HuH-7 (cell line): ENCODE results near the gene TNNT1.
"Not testable (repeated sequence)": the region's sequence is repeated elsewhere in the genome, so short reads cannot be mapped to it uniquely, and the experiment has no call there.

Source experiments
- DNase-seq: peaks from one replicate; pipeline ENCODE4 v3.0.0; 2011; ENCODE audit warnings: low spot score

TNNT1 gene, protein sequence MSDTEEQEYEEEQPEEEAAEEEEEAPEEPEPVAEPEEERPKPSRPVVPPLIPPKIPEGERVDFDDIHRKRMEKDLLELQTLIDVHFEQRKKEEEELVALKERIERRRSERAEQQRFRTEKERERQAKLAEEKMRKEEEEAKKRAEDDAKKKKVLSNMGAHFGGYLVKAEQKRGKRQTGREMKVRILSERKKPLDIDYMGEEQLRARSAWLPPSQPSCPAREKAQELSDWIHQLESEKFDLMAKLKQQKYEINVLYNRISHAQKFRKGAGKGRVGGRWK

GRCh38 chr19:55149078-55150003, at the start of gene TNNT1:
Gene TNNT1 (minus strand): TSS chr19:55149206. CDS start chr19:55147157, 2,049 bp downstream.
- DNase-seq, result no peak

- no peak for DNase-seq
Measured at GRCh38 chr19:55198651-55199050, 49.6 kb upstream of the TNNT1 start.

DNA sequence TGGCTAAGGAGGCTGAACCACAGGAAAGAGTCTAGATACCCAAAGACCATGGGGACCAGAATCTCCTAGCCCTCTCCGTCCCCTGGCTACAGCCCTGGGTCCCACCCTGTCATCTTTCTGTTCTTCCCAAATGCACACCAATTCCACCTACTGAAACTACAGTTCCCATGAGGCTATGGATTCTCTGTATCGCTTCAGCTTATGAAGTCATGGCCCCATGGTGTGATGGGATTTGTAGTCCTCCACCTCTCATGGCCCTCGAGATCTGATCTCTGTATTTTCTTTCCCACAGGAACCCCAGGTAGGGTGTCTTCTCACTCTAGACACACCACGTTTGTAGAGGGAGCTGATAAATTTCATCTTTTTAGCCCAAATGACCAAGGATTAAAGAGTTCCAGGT, 48.5 kb upstream of the TNNT1 start:
- no peak for DNase-seq

DNA sequence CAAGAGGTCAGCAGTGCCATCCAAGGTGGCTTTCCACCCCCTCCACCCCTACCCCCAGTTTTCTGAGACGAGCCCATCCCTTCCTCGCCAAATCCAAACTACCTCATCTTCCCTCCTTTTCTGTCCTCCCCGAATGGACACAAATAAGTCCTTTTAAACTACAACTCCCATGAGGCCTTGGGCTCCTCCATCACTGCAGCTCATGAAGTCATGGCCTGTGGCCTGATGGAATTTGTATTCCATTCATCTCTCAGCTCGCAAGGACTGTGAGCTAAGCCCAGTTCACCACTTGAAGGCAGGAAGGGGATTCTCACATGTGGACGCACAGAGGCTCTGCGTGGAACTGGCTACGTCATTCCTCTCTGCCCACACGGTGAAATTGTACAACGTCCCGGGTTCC, 47.8 kb upstream of the TNNT1 start:
- no peak for DNase-seq

DNA sequence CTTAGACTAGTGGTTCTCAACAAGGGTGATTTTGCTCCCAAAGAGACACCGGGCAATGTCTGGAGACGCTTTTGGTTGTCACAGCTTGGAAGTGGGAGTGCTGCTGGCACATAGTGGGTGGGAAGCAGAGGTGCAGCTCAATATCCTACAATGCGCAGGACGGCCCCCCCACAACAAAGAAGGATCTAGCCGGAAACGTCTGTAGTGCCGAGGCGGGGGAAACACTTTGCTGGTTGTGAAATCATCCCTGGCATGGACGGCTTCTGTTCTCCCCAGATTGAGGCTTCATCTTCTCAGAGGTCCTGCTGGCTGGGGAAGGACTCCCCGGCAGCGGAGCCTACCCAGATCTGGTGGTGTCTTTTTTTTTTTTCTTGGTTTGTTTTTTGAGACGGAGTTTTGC, 44.5 kb upstream of the TNNT1 start:
- DNase-seq, result no peak

GRCh38 chr19:55189403-55189835, 40.4 kb upstream of the TNNT1 start:
- DNase-seq, result no peak

DNA sequence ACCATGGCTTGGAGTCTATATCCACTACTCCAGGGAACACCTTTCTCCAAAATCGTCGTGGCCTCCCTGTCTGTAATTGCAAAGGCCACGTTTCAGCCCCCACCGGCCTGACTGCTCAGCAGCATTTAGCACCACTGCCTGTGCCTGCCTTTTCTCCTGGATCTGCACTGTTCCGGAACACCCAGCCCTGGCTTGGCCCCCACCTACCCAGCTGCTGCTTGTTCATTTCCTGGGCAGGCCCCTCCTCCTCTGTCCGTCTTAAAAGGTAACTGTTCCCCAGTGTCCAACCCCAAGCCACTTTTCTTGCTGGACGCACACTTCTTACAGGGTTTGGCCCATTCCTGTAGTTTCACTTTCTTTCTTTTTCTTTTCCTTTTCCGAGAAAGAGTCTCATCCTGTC, 39.6 kb upstream of the TNNT1 start:
- DNase-seq, result no peak

DNA sequence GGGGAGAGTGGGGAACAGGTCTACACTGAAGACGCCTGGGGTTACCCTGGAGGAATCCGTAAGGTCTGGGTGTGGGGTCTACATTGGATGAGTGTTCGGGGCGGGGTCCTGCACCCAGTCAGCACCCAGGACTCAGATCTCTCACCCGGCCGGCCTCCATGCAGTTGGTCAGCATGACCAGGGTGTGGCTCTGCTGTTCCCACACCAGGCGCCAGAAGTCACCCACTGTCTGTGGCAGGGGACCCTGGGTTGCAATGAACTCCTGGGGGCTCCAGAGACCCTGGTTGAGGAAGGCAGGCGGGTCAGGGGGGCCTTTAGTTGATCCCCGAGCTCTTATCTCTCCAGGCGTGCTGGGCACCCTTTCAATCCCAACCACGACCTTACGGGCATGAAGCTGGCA, 37.1 kb upstream of the TNNT1 start:
- DNase-seq, result no peak

DNA sequence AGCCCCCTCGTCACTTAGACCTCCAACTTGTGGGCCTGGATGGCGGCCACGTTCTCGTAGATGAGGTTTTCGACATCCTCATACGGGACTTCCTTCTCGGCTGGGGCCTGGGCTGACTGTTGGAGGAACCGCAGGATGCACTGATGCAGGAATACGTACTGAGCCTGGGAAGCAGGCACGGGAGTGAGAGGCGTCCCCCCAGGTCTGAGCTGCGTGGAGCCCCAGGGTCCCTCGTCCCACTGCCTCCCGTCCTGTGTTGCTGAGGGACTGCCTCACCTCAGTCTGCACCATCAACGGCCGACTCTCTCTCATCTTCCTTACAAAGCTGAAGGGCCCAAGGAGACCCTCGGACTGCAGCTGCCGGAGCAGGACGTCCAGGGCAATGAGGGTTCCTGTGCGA, 32.7 kb upstream of the TNNT1 start:
- no peak for DNase-seq

DNA sequence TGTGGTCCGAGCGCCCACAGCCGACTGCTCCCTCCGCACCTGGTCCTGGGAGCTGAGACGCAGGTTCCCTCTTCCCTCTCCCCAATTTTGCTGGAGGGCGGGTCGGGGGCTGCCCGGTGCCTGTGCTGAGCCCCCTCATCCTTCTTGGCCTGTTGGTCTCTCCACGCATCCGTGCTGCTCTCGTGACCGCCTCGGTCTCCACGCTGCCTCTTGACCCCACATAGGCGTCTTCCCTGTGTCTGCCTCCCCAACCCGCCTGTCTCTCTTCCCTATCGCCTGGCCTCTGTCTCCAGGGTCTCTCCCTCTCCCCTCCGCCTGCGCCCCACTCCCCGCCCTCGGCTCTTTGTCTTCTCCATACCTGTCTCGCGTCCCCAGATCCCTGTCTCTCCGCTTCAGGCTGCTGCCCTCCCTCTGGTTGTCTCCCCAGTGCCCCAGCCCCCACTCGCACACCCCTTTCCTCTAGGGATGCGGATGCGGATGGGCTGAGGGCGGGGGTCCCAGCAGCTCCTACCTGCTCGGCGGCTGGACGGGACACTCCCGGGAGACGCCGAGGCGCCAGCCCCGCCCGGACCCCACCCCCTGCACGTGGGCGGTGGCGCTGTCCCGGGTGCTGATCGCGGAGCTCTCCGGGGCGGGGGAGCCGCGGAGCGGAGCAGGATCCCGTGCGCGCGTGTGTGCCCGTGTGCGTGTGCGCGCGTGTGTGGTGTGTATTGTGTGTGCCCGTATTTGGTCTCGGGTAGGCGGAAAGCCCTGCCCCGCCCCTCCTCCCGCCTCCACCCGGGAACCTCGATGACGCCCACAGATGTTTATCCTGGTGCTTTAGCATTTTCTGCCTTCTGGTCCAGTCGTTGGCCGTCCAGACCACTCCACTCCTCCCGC, 30.8 kb upstream of the TNNT1 start, which contains the start of gene SYT5:
SYT5 (minus strand) TSS at position 684 of the 879 bp plus-strand sequence. CDS start 1,248 bp downstream, outside the sequence.
- DNase-seq, result peak; percentile 78

GRCh38 chr19:55178781-55179599, 30.0 kb upstream of the TNNT1 start:
- DNase-seq, result peak; percentile 74

DNA sequence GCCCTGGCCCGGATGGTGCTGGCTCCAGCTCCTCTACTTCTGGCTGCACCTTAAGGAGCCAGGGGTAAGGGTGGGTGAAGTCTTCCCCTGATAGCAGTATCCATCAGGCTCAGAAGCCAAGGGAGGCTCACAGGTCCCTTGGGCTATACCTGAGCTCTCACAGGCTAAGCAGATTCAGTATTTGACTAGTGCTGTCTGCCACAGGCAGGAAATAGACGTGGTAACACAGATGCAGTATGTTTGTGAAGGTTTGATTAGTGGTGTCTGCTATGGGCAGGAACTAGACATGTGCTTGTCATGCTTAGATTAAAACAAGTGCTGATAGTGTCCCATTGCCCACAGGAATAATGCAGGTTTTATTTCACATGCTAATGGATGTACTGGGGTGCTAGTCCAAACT, 27.1 kb upstream of the TNNT1 start:
- DNase-seq, result no peak

- no peak for DNase-seq
Measured at GRCh38 chr19:55175117-55175867, 26.3 kb upstream of the TNNT1 start.

DNA sequence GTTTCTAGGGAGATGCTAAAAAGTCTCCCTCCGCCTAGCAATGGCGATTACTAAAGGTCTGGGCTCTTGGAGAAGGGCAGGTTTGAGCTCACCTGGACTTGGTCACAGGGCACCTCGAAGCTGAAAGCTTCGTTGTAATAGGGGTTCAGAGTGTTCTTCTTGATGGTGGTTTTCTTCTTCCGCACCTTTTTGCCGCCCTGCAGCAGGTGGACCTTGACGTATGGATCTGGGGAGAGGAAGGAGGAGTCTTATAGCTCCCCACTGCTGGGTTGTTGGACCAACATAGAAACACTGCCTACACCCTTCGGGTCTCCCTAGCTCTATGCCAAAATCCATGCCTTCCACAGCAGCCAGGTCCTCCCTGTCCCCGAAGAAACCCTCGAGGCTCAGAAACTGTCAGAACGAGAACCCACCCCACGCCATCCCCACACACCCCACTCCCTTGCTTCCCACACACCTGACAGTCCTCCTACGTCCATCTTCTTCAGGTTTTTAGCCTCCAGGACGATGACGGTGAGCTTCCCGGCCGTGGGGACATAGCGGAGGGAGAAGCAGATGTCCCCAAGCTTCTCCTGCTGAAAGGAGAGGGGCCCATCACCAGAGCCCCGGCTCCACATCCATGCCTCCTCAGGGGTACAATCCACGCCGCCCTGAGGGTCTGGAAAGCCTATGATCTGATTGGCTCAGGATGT, 25.6 kb upstream of the TNNT1 start:
- no peak for DNase-seq

DNA sequence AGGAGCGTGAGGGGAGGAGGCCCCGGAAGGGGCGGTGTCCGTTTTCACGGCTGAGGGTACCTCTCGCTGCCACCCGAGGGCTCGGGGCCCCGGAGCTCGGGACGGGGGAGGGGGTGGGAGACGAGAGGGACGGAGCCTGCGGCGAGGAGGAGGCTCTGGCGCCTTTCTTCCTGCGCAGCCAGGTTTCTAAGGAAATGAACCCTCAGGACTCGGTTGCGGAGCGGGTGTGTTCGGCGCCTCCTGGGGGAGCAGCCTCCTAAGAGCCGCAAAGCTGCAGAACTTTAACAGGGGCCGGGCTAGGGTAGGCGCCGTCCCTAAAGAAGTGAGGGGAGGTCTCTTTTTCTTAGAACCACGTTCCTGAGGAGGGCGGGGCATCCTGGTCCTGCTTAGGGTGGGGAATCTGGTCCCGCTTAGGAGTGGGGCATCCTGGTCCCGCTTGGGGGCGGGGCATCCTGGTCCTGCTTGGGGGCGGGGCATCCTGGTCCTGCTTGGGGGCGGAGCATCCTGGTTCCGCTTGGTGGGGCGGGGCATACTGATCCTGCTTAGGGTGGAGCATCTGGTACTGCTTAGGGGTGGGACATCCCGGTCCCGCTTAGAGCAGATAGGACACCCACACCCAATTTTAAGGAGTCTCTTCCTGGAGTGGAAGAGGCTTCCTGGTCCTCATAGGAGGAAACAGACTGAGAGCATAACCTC, 24.9 kb upstream of the TNNT1 start:
- DNase-seq, result peak; percentile 73

- no peak for DNase-seq
Measured at GRCh38 chr19:55173186-55173713, 24.2 kb upstream of the TNNT1 start.

DNA sequence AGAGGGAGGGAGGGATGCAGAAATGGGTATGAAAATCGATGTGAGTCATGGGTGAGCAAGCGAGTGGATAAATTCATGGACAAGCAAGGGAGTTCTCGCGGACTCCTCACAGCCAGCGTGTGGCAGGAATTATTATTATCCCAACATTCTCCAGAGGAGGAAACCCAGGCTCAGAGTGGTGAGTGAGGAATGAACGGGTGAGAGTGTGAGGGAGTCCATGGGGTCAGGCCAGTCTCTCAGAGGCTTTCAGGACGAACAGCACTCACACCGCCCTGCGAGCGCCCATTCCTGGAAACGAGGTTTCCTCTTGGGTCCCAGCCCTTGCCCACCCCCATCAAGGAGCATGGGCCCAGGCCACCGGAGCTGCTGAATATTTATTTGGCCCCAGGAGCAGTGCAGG, 23.7 kb upstream of the TNNT1 start:
- DNase-seq, result no peak

DNA sequence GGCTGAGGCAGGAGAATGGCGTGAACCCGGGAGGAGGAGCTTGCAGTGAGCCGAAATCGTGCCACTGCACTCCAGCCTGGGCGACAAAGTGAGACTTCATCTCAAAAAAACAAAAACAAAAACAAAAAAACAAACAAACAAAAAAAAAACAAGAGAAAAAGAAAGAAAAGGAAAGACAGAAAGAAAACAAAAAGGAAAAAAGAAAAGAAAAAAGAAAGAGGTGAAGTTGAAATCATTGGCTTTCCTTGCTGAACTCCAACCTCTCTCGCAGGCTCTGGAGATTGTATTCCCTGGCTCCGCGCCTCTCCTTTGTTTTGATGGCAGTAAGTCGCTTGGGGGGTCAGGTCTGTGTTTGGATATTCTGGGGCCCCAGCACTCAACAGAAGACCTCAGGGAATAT, 23.3 kb upstream of the TNNT1 start:
- DNase-seq, result not testable (repeated sequence)

GRCh38 chr19:55171440-55171839, 22.4 kb upstream of the TNNT1 start:
- DNase-seq, result no peak
